CD1c-positive myeloid dendritic cell (primary cell): ENCODE measurements around the gene RASA4.
"Not testable (repeated sequence)": the region's sequence is repeated elsewhere in the genome, so short reads cannot be mapped to it uniquely, and the experiment has no call there.

Experiments used
- DNase-seq: peaks from one replicate; pipeline ENCODE4 v3.0.0-alpha.2; 2016; ENCODE audit errors: extremely low spot score

RASA4 gene

DNA sequence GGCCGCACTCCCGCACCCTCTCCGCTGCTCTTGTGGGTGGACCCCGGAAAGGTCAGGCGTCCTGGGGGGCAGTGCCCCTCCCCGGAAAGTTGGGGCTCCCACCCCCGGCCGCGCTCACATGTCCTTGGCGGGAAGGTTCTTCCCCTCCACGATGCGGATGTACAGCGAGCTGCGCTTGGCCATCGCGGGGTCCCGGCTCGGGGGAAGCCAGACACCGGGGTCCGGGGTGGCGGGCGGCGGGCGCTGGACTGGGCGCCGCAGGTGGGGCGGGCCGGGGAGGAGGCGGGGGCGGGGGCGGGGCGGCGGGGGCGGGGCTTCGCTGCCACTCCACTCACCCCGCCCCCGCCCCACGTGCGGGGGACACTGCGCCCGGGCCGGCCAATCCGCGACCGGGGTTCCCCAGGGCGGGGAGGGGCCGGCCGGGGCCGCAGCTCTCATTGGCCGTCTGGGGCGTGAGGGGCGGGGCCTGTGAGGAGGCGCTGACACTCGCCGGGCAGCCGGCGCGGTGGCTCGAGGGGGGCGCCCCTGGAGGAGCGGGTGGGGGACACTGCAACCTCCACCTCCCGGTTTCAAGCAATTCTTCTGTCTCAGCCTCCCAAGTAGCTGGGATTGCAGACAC is at the start of gene RASA4:
RASA4 (minus strand) TSS at position 250 of the 619 bp plus-strand sequence; CDS start at position 183, 67 bp downstream.
- peak; percentile 47 for DNase-seq

DNA sequence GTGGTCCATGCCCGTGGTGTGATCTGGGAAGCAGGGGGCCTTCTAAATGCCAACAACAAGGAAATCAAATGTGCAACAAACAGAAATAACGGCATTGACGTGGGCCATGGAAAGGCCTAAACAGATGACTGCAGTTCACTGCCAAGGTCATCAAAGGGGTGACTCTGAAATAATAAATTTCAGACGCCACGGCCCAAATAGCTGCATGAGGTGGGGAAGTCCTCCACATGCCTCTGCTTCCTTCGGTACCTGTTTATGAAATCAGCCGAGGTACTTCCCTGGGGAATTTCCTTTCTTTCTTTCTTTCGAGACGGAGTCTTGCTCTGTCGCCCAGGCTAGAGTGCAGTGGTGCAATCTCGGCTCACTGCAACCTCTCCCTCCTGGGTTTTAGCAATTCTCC is 48.2 kb upstream of the RASA4 start:
- DNase-seq, result not testable (repeated sequence)

DNA sequence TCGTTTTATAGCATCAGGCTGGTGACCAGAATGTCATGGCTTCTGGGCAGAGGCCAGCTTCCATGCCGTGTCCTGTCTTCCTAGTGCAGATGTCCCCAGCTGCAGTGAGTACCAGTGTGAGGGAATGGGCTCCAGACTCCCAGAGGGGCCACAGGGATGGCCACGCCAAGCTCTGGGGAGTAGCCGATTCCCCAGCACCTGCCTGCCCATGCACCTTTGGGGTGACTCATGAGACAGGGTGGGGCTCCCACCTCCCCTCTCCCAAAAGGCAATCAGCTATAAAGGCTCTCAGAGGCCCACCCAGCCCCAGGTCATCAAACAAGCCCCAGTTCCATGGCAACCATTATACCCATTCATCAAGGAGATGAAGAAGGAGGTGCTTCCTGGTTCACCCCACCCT is 33.4 kb upstream of the RASA4 start, which contains the start of gene SPDYE2B:
SPDYE2B (plus strand) TSS at position 396 of the 400 bp plus-strand sequence. CDS start 2,030 bp downstream, outside the sequence.
- not testable (repeated sequence) for DNase-seq

DNA sequence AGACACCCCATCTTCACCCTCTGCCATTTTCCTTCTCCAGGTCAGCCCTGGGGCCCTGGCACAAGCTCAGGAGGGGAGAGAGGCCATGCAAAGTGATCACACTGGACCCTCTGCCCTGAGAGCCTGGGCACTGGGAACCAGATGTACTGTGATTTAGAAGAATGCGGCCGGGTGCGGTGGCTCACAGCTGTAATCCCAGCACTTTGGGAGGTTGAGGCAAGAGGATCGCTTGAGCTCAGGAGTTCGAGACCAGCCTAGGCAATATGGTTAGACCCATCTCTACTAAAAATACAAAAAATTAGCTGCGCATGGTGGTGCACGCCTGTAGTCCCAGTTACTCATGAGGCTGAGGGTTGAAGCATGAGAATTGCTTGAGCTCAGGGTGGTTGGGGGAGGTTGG is 31.3 kb upstream of the RASA4 start:
- DNase-seq, result not testable (repeated sequence)

DNA sequence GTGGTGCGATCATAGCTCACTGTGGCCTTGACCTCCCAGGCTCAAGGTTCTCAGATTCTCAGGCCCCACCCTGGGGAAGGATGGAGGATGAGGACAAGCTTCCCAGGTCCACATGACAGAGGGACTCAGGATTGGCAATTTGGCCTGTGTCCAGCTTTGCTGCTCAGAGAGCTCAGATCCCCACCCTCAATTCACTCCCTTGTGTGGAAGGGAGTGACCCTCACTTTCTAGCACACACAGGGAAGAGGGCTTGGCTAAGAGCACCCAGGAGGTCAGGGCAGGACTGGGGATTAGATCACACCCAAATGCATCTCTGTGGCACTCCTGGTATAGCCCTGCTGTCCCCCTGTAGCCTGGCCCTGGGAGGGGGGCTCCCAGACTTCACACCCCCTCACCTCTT is 26.8 kb upstream of the RASA4 start:
- DNase-seq, result not testable (repeated sequence)

DNA sequence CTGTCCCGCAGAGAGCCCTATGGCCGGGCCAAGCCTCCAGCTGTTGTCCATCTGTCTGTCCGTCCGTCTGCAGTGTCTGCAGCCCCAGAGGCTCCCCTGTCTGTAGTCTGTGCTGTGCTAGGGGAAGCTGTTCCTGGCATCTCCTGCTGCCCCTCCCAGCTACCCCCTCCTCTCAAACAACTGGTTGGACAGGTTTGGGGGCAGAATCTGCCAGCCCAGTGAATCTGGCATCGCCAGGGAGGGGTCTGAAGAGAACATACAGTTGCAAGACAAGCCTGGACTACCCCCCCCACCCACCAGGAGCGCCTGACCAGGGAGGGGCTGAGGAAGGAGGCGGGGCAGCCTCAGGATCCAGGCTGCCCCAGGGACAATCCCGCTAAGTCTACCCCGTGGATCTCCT is 26.1 kb upstream of the RASA4 start, which contains the start of gene UPK3BL1:
UPK3BL1 (minus strand) TSS at position 101 of the 400 bp plus-strand sequence; CDS start at position 51, 50 bp downstream.
- not testable (repeated sequence) for DNase-seq

DNA sequence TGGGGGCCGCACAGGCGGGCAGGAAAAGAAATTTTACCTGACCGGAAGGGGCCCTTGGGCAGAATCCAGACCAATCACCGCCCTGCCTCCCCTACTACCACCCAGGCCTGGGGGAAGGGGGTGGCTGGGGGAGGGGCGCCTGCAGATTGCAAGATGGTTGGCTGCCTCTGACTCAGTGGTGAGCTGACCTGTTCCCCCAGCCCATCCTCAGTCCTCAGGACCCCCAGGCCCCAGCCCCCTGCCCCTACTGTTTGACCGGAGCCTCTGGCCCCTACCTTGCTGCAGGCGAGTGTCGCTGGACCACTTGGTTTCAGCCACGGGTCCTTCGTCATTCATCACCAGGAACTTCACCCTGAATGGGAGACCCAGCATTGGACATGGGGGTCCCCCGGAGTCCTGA is 22.3 kb upstream of the RASA4 start:
- not testable (repeated sequence) for DNase-seq

DNA sequence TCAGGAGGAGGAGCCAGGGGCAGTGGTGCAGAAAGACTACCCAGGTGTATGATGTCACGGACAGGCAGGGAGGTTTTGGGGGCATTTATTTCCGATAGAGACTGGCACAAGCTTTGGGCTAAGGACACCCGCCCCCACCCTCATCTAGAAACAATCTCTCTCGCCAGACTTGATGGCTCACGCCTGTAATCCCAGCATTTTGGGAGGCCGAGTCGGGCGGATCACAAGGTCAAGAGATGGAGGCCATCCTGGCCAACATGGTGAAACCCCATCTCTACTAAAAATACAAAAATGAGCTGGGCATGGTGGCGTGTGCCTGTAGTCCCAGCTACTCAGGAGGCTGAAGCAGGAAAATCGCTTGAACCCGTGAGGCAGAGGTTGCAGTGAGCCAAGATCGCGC is 20.4 kb upstream of the RASA4 start:
- not testable (repeated sequence) for DNase-seq

DNA sequence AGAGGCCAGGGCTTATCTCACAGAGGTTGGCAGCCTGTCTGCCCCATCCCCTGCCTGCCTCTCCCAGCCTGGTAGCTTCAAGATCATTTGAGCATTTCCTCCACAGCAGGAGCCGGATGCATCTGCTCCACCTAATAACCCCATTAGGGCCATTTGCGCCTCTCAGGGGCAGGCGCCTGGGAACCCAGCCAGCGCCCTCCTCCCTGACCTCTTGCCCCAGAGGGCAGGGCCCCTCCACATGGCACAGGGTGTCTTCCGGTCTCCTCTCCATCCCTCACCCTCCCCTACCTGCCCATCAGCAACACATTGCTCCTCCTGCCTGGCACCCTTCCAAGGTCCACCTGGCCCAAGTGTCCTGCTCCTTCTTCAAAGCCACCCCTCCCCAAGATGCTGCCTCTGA is 18.8 kb upstream of the RASA4 start:
- not testable (repeated sequence) for DNase-seq

DNA sequence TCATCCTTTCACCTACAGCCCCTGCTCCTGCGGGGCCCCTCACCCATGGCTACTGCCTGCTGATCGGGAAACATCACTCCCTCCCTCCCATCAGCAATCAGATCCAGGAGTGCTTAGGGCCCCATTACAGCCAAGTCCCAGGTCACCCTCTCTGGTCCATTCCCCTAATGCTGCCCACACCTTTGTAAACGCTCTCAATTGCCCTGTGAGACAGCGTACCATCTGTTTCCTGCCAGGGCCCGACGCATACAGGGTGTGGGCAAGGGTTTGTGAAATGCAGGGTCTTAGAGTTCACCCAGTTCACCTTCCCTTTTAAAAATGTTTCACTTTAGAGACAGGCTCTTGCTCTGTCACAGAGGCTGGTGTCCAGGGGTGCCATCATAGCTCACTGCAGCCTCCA is 17.7 kb upstream of the RASA4 start:
- not testable (repeated sequence) for DNase-seq

DNA sequence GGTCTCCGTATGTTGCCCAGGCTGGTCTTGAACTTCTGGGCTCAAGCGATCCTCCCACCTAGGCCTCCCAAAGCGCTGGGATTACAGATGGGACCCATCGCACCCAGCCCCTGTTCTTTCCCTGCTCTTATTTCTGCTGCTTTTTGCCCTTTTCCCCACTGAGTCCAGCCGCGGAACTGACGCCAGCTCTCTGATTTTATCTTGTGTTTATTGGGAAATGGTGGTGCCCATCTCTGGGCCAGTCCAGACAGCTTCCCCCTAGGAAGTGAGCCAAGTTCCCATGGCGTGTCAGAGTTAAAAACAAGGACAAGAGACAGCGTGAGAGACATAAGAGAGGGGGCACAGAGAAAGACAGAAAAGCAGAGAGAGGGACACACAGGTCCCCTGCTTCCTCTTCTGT is 14.1 kb upstream of the RASA4 start:
- not testable (repeated sequence) for DNase-seq

DNA sequence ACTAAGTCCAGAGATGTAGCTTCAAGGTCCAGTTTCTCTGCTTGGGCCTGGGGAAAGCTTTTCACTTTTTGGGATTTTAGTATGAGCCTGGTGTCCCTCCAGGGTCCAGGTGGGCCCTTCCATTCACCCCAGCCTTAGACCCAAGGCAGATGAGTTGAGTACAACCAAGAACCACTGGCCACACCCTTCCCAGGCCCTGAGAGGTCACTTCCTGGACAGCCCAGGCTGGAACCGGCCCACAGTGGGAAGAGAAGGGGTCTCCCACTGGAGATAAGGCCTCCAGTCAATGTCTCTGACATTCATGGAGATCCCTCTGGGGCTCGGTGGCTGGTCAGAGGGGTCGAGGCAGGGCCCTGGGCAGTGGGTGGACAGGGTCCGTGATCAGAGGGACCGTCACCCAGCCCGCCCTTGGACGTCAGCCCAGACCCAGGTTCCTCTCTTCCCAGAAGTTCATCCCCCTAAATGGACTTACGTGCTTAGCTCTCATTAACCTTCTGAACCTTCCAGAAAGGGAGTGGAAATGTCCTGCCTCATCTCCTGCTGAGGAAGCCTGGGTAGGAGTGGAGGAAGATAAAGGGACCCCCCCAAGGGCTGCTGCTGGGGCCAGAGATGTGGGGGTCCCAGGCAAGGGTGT is 10.8 kb upstream of the RASA4 start:
- not testable (repeated sequence) for DNase-seq

DNA sequence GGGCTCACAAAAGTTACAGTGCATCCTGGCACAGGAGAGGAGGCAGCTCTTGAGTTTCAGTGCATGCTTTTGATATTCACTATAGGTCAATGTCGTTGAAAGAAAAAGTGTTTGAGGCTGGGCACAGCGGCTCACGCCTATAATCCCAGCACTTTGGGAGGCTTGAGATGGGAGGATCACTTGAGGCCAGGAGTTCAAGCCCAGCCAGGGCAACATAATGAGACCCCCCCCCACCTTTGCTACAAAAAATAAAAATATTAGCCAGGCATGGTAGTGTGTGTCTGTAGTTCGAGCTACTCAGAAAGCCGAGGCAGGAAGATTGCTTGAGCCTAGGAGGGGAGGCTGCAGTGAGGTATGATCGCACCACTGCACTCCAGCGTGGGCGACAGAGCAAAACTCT is 1.6 kb upstream of the RASA4 start:
- DNase-seq, result not testable (repeated sequence)

DNA sequence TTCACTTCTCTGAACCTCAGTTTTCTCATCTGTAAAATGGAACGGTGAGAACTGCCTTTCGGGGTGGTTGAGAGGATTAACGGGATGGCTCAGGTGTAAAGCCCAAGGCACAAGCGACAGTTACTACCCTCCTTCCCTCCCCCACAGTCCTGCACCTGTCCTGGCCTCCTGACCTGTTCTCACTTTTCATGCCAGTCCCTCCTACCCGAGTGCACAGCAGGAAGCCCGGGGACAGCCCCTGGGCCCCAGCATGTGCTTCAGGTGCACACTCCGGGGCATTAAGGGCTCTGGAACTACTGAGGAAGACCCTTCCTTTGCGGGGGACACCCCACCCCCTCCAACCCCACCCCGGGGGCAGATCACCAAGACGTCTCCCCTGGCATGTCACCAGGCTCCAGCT is 626 bp downstream of the RASA4 start:
- DNase-seq, result not testable (repeated sequence)

DNA sequence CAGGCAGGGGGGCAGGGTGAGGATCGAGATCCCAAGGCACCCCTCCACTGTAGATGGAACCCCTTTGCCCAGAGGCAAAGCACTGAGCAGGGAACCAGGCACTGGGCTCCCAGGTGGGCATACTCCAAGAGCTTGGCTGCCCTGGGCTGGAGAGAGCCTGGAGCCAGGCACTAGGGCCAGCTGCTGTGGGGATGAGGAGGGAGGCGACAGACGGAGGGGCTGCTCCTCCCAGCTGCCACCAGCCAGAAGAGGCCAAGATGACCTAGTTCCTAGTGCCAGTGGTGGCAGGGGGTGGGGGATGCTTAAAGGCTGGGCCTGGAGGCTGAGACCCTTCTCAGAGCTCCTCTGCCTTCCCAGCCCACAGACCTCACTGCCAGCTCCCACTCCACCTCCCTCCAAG is 1.7 kb downstream of the RASA4 start:
- not testable (repeated sequence) for DNase-seq

DNA sequence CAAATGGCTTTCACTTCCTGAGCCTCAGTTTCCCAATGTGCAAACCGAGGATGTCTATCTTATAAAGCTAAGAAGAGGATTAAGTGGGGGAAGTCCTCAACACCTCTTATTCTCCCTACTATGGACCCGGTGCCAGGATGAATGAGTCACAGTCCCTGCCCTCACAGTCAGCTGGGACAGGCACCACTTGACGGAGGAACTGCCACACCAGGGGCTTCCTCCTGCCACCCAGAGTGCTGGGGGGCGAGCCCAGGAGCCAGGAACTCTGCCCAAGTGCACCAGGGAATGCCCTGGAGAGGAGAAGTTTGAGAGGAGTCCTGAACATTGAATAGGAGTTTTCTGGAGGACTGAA is 2.2 kb downstream of the RASA4 start:
- not testable (repeated sequence) for DNase-seq

DNA sequence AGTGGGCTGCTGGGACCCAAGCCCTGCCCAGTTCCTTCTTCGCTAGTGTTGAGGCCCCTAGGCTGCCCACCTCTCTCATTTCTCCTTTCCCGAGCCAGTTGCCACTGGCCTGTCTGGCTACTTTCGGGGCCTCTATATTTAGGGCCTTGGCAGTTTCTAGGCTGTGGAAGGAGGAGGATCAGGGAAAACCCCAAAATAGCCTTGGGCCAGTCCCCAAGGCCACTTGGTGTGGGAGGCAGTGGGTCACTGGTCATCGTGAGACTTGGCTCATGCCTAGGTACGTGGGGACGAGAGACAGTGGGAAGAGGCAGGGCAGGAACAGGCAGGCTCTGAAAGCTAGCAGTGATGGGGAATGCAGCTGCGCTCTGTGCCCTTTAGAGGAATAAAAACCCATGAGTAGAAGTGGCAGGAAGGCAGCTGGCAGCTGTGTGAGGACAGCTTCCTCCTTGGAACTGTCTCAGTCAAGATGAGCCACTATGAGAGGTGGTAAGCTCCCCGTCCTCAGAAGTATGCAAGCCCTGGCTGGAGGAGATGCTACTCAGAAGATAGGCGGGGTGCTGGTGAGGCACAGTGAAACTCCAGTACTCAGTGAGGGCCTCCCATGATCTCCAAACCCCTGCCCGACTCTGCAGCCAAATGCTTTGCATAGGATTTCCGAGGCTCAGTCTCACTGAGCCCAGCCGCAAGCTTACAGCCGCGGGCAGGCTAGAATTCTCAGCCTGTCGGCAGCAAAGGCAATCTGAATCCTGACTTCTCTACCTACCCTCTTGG is 2.8 kb downstream of the RASA4 start:
- DNase-seq, result not testable (repeated sequence)

DNA sequence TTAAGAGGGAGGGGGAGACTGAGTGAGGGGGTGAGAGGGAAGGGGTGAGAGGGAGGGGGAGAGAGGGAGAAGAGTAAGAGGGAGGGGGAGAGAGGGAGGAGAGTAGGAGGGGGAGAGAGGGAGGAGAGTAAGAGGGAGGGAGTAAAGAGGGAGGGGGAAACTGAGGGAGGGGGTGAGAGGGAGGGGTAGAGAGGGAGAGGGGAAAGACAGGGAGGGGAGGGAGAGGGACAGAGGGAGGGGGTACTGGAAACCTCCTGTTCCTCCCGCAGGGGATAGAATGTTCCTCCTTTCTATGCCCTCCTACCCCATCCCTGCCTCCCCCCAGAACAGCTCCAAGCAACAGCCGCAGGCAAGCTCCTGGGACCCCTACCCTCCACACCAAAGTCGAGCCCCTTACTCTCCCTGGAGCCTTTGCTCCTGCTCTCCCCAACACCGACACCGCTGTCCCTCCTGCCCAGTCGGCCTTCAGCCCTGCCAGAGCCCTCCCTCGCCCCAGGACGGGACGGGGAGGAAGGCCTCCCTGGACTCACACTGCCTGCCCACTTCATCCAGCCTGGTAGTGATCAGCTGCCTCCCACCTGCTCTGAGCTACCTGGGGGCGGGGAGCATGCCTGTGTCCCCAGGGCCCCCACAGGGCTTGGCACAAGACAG is 4.8 kb downstream of the RASA4 start:
- DNase-seq, result peak; percentile 34

DNA sequence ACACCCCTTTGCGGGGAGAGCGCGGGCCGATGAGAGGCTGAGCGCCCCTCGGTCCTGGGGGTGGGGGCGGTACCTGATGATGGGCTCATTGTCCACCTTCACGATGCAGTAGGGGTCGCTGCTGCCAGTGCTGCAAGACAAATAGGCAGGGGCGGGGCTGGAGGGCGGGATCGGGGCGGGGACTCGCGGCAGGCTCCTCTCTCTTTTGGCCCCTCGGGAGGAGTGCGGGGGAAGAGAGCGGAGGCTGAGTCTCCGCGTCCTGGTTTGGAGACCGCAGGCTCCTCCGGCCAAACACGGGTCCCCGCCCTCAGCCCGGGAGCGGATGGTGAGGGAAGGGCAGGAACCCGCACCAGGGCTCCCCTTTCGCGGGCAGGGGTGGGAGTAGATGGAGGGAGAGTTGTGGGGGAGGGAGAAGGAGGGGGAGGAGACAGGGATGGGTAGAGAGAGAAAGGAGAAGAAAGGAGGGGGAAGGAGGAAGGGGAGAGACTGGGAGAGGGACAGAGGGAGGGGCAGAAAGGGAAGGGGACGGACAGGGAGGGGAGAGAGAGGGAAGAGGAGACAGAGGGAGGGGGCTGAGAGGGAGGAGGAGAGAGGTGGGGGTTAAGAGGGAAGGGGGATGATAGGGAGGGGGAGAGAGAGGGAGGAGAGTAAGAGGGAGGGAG is 5.4 kb downstream of the RASA4 start:
- DNase-seq, result not testable (repeated sequence)

DNA sequence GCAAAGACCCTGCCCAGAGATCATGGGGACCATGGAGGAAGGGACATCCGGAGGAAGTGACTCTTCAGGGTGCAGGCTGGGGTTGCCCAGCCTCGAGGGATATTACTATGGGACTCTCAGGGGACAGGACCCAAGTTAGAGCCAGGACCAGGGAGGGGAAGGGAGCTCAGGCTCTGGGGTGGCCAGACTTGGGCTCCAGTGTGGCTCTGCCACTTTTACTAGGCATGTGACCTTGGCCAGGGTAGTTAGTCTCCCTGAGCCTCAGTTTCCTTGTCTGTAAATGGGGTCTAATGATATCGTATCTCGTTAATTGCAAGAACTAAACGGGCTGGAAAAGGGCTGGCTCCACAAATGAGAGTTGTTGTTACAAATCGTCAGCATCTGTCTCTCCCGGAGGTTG is 6.1 kb downstream of the RASA4 start:
- DNase-seq, result not testable (repeated sequence)

DNA sequence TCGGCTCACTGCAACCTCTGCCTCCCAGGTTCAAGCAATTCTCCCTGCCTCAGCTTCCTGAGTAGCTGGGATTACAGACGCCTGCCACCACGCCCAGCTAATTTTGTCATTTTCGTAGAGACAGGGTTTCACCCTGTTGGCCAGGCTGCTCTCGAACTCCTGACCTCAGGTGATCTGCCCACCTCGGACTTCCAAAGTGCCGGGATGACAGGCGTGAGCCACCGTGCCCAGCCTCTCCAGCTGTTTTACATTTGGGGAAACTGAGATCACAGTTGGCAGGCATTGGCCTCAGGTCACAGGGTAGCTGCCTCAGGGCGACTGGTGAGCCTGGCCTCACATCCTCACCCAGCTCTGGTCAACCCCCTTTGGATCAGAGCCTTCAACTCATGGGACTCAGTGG is 6.8 kb downstream of the RASA4 start:
- DNase-seq, result not testable (repeated sequence)
